ENCODE measurements around the gene ZSWIM6. TPM values are rescaled to one million over a fixed set of nuclear protein-coding genes. Genes with fewer than 3 reads are reported as not detected.

Gene ZSWIM6
- total RNA-seq, 1 experiment from 2014 or later = 3.4 TPM

DNA sequence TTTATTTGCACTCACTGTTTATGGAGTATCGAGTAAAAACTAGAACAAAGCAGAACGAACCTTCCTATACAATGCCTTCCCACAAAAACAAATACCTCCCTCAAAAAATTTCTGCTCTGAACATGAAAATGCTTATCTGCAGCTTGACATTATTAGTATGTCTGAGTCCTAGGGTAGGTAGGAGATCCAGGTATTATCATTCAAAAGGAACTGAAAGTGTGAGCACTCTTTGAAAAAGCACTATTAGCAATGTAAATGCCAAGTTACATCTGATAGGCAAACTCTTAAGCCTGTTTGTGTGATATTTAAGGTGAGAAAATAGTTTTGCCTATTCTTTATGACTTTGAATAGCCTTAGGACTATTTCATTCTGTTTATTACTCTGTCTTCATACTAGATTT lies 47.6 kb downstream of the ZSWIM6 start:
- DNase-seq = no peak
- POLR2A ChIA-PET (ENCODE audit: unreplicated experiment) = no interaction called here
- H3K9me3 ChIP-seq (ENCODE audit: low read length) = no peaks in the 10 kb centered on the region
- H3K9ac ChIP-seq (ENCODE audit: low read length) = no peak overlapping the region
- H3F3A ChIP-seq (ENCODE audit: low read length, unreplicated experiment) = no peaks in the 10 kb centered on the region
- BruUV-seq (replicated peaks) = no TSS peak
- H3K79me2 ChIP-seq (ENCODE audit: low read length) = peaks cover 31% of the 10 kb centered on the region
- no peak for ATAC-seq
- no peak overlapping the region for H3K4me3 ChIP-seq (ENCODE audit: low read length)
- no peak overlapping the region for H3K27ac ChIP-seq (ENCODE audit: low read length)
- H3K4me1 ChIP-seq (ENCODE audit: insufficient read depth, low read length) = no peaks in the 10 kb centered on the region; the same call in 1 of the 2 replicates
- H4K20me1 ChIP-seq (ENCODE audit: low read length) = peaks cover 6% of the 10 kb centered on the region; the same call in 1 of the 2 replicates
- intact Hi-C loops (cut with micrococcal nuclease) = no loop called here
- no peak overlapping the region for H2AFZ ChIP-seq (ENCODE audit: low read length)
- TF ChIP-seq EZH2phosphoT487 (IDR thresholded peaks at IDR 0.05; ENCODE audit: borderline replicate concordance, low read length) = no peak
- TF ChIP-seq, protein P1, sequence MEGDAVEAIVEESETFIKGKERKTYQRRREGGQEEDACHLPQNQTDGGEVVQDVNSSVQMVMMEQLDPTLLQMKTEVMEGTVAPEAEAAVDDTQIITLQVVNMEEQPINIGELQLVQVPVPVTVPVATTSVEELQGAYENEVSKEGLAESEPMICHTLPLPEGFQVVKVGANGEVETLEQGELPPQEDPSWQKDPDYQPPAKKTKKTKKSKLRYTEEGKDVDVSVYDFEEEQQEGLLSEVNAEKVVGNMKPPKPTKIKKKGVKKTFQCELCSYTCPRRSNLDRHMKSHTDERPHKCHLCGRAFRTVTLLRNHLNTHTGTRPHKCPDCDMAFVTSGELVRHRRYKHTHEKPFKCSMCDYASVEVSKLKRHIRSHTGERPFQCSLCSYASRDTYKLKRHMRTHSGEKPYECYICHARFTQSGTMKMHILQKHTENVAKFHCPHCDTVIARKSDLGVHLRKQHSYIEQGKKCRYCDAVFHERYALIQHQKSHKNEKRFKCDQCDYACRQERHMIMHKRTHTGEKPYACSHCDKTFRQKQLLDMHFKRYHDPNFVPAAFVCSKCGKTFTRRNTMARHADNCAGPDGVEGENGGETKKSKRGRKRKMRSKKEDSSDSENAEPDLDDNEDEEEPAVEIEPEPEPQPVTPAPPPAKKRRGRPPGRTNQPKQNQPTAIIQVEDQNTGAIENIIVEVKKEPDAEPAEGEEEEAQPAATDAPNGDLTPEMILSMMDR (conservative IDR thresholded peaks at IDR 0.05; ENCODE audit: low read depth, low read length) = no peak
- no peak for TF ChIP-seq EZH2 (IDR thresholded peaks at IDR 0.05; ENCODE audit: low read length, unreplicated experiment)
- no peaks in the 10 kb centered on the region for H3K27me3 ChIP-seq (ENCODE audit: low read length)
- no peaks in the 10 kb centered on the region for H3K36me3 ChIP-seq (ENCODE audit: low read depth, low read length)
- no peak overlapping the region for H3K4me2 ChIP-seq (ENCODE audit: low read length)
- no peaks in the 10 kb centered on the region for H3K9me2 ChIP-seq (replicated peaks; ENCODE audit: low read length)
- CTCF ChIA-PET = interaction anchor here (0.6 kb wide), 1 partner anchor 30 kb away, joined by 3 read pairs; no protein-coding TSS in a partner anchor

DNA sequence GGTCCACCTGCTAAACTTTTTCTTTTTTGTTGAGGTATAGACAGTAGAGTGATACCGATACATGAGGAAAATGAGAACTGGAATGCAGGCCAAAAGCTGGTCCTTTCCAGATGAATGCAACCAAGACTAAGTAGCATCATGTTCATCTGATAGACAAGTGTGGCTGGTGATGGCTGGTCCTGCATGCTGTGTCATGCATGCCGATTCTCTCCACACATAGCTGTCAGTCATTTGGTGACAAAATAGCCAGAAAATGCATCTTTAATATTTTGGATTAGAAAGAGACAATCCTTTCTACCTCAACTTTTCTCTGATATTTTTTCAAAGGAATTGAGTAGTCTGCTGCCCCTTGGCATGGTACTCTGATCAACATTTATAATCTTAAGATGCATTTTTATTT lies 49.9 kb downstream of the ZSWIM6 start:
- Histone ChIP-seq H3K4me3 (ENCODE audit: low read length) (no peak overlapping the region), H4K20me1 (ENCODE audit: low read length) (peaks cover 11% of the 10 kb centered on the region; the same call in 1 of the 2 replicates), H3K27ac (ENCODE audit: low read length) (no peak overlapping the region), H3K27me3 (ENCODE audit: low read length) (no peaks in the 10 kb centered on the region), H3K9me2 (replicated peaks; ENCODE audit: low read length) (no peaks in the 10 kb centered on the region), H3F3A (ENCODE audit: low read length, unreplicated experiment) (no peaks in the 10 kb centered on the region), H3K9ac (ENCODE audit: low read length) (no peak overlapping the region), H3K79me2 (ENCODE audit: low read length) (peaks cover 52% of the 10 kb centered on the region), H3K9me3 (ENCODE audit: low read length) (no peaks in the 10 kb centered on the region), H3K36me3 (ENCODE audit: low read depth, low read length) (no peaks in the 10 kb centered on the region), H2AFZ (ENCODE audit: low read length) (no peak overlapping the region), H3K4me2 (ENCODE audit: low read length) (no peak overlapping the region), H3K4me1 (ENCODE audit: insufficient read depth, low read length) (no peaks in the 10 kb centered on the region; the same call in 1 of the 2 replicates)
- ChIA-PET CTCF (no interaction called here), POLR2A (ENCODE audit: unreplicated experiment) (no interaction called here)
- DNase-seq = no peak
- ATAC-seq = no peak
- intact Hi-C loops (cut with micrococcal nuclease) = no loop called here
- no peak for TF ChIP-seq EZH2 (IDR thresholded peaks at IDR 0.05; ENCODE audit: low read length, unreplicated experiment)
- TF ChIP-seq EZH2phosphoT487 (IDR thresholded peaks at IDR 0.05; ENCODE audit: borderline replicate concordance, low read length) = no peak
- TF ChIP-seq, protein P1 (conservative IDR thresholded peaks at IDR 0.05; ENCODE audit: low read depth, low read length) = no peak
- no TSS peak for BruUV-seq (replicated peaks)

DNA sequence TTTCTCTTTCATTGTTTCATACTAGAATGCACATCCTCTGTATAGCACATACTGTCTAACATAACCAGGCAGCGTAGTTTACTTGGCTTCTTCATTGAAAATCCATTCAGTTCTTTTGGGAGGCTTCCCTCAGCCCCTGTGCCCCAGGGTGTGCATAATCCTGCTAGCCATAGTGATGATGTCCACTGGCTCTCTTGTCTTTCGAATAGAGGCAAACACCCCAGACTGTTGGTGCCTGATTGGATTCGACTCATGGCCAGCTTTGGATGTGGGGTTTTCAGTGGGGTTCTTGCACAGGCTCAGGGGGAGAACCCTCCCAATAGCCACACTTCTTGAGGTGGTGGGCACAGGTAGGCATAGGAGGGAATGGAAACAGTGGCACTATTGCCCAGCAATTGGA lies 53.6 kb downstream of the ZSWIM6 start:
- peaks cover 68% of the 10 kb centered on the region for H3K79me2 ChIP-seq (ENCODE audit: low read length)

More for the DNA sequence above, 53.6 kb downstream of the ZSWIM6 start:
- DNase-seq (no peak), ATAC-seq (no peak)
- Histone ChIP-seq H2AFZ (ENCODE audit: low read length) (no peak overlapping the region), H3K27ac (ENCODE audit: low read length) (no peak overlapping the region), H3K4me3 (ENCODE audit: low read length) (no peak overlapping the region), H4K20me1 (ENCODE audit: low read length) (peaks cover 11% of the 10 kb centered on the region; the same call in 1 of the 2 replicates), H3K4me2 (ENCODE audit: low read length) (no peak overlapping the region), H3K27me3 (ENCODE audit: low read length) (no peaks in the 10 kb centered on the region), H3K36me3 (ENCODE audit: low read depth, low read length) (no peaks in the 10 kb centered on the region), H3K9me3 (ENCODE audit: low read length) (no peaks in the 10 kb centered on the region), H3K9ac (ENCODE audit: low read length) (no peak overlapping the region), H3K4me1 (ENCODE audit: insufficient read depth, low read length) (no peaks in the 10 kb centered on the region; the same call in 1 of the 2 replicates), H3F3A (ENCODE audit: low read length, unreplicated experiment) (no peaks in the 10 kb centered on the region), H3K9me2 (replicated peaks; ENCODE audit: low read length) (no peaks in the 10 kb centered on the region)
- intact Hi-C loops (cut with micrococcal nuclease) = no loop called here
- TF ChIP-seq, protein P1 (conservative IDR thresholded peaks at IDR 0.05; ENCODE audit: low read depth, low read length) = no peak
- no peak for TF ChIP-seq EZH2 (IDR thresholded peaks at IDR 0.05; ENCODE audit: low read length, unreplicated experiment)
- BruUV-seq (replicated peaks) = no TSS peak
- ChIA-PET CTCF (no interaction called here), POLR2A (ENCODE audit: unreplicated experiment) (no interaction called here)

Data from PC-3 (cell line).